Thyroid gland (tissue), 4 donors: ENCODE measurements around the gene ANKDD1B. TPM values are rescaled to one million over a fixed set of nuclear protein-coding genes. Genes with fewer than 3 reads are reported as not detected.
"Not testable (repeated sequence)": the region's sequence is repeated elsewhere in the genome, so short reads cannot be mapped to it uniquely, and the experiment has no call there.

Experiments
- DNase-seq, 2 donors: peaks; one replicate each; pipeline ENCODE4 v3.0.0-alpha.2; 2019
- H3K27ac ChIP-seq, 3 donors: fragments of 200-600 bp; sonication (generic); 1 replicate in 2 of 3; 2 replicates in 1 of 3; pipeline ENCODE4 v1.5.1; 2016 to 2019; ENCODE audit warnings: mild to moderate bottlenecking in 1 of 3, moderate library complexity in 1 of 3
- H3K27me3 ChIP-seq: fragments of 200-600 bp; sonication (generic); one replicate; pipeline ENCODE4 v1.5.1; 2019
- H3K36me3 ChIP-seq, 2 donors: fragments of 200-600 bp; sonication (generic); one replicate each; pipeline ENCODE4 v1.5.1; 2016 to 2019
- H3K4me1 ChIP-seq, 2 donors: fragments of 200-600 bp; sonication (generic); one replicate each; pipeline ENCODE4 v1.5.1; 2017 to 2019
- H3K4me3 ChIP-seq, 3 donors: fragments of 200-600 bp; sonication (generic); replicated peaks in 1 of 3; 1 replicate in 2 of 3; 2 replicates in 1 of 3; pipeline ENCODE4 v1.5.1; 2016; ENCODE audit warnings: mild to moderate bottlenecking in 1 of 3
- H3K9me3 ChIP-seq: fragments of 200-600 bp; sonication (generic); one replicate; pipeline ENCODE4 v1.5.1; 2017
- CTCF ChIP-seq, 6 experiments: fragments of 200-600 bp in 3 of 6; fragments of 450-650 bp in 3 of 6; sonication (generic) in 3 of 6; IDR thresholded peaks; one replicate each; pipeline ENCODE4 v1.5.1; 2016 to 2019; ENCODE audit warnings: antibody characterized with exemption in 6 of 6, mild to moderate bottlenecking in 2 of 6, inconsistent platforms in 1 of 6, moderate library complexity in 1 of 6
- POLR2A ChIP-seq, 2 donors: fragments of 450-650 bp; IDR thresholded peaks; one replicate each; pipeline ENCODE4 v1.6.1; 2017; ENCODE audit warnings: antibody characterized with exemption in 2 of 2, mild to moderate bottlenecking in 2 of 2, moderate library complexity in 1 of 2
- WGBS, 2 donors: methylation state at CpG; one replicate each; pipeline ENCODE4 v1.1.5; 2017; 5-methylcytosine and 5-hydroxymethylcytosine counted together
- intact Hi-C: fragments of 100-400 bp; cut with DNase I; formaldehyde crosslinking; loops from one replicate; pipeline ENCODE4 v1.15.1; 2023
- total RNA-seq, 4 donors: library from RNA; depleted of rRNA; stranded (reverse); fragments of >200 nt; gene quantifications; one replicate each; pipeline ENCODE4 v1.2.3, GENCODE V29; 2016

Gene ANKDD1B
- total RNA-seq, 4 donors from 2014 or later: 1.1 to 1.7 TPM; not detected in 2

DNA sequence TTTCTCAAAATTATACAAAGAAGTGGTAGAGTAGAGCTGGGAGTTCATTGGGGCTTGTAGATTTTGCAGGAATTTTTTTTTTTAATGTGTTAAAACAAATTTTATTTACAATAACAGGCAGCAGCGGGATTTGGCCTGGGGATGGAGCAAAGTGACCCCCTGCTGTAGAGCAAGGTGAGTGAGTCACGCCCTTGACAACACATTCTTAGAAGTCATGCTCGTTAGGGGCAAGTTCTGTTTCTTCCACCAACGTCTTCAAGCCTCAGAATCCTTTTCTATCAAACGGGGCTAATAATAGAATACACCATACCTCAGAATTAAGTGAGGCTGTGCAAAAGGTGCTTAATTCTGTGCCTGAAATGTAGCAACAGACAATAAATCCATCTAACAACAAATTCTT, 1.1 kb upstream of the ANKDD1B start:
- H3K36me3 ChIP-seq: no peaks in the 10 kb centered on the region
- H3K27me3 ChIP-seq: no peaks in the 10 kb centered on the region
- no peak overlapping the region for H3K4me3 ChIP-seq
- 92% methylated on average over 5 of the region's 5 CpGs for WGBS, 2 donors
- peaks cover 9 to 22% of the 10 kb centered on the region in 2 donors for H3K4me1 ChIP-seq
- H3K9me3 ChIP-seq: no peaks in the 10 kb centered on the region
- TF ChIP-seq CTCF (IDR thresholded peaks at IDR 0.05) (no peak), POLR2A (IDR thresholded peaks at IDR 0.05) (no peak)
- intact Hi-C loops: no loop called here
- DNase-seq: no peak
- H3K27ac ChIP-seq: no peak overlapping the region

GRCh38 chr5:75610859-75611310, 368 bp upstream of the ANKDD1B start:
- not testable (repeated sequence) for H3K27me3 ChIP-seq
- WGBS, 2 donors: 27 to 28% methylated on average over 11 of the region's 11 CpGs
- peak overlapping the region in 1 of 3 donors; percentile 67 for H3K27ac ChIP-seq

DNA sequence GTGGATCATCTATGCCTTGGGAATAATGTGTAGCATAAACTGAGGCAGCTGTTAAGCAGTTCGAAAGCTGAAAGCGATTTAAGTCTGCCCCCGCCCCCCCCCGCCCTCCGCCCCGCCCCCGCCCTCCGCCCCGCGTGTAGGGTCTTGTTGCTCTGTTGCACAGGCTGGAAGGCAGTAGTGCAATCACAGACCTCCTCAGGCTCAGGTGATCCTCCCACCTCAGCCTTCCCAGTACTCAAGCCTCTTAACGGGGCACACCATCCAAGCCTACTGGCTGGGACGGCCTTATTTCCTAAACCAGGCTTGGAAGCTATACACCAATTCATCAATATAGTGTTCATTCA, 945 bp downstream of the ANKDD1B start:
- no peak for DNase-seq
- no peaks in the 10 kb centered on the region for H3K36me3 ChIP-seq
- WGBS, 2 donors: 12 to 26% methylated on average over 11 to 12 of the region's 12 CpGs
- intact Hi-C loops: no loop called here
- peak overlapping the region in 2 of 3 donors; percentile 34 to 52 for H3K4me3 ChIP-seq
- no peaks in the 10 kb centered on the region for H3K9me3 ChIP-seq
- no peak for TF ChIP-seq CTCF (IDR thresholded peaks at IDR 0.05)
- TF ChIP-seq POLR2A (IDR thresholded peaks at IDR 0.05): no peak
- peak overlapping the region in 1 of 3 donors; percentile 58 for H3K27ac ChIP-seq
- H3K4me1 ChIP-seq: peaks cover 9 to 19% of the 10 kb centered on the region in 2 donors
- no peaks in the 10 kb centered on the region for H3K27me3 ChIP-seq

More at GRCh38 chr5:75610859-75611310, 368 bp upstream of the ANKDD1B start:
- intact Hi-C loops, H3K9me3 ChIP-seq, H3K36me3 ChIP-seq: not testable (repeated sequence)
- DNase-seq: peak; percentile 25 to 30
- H3K4me1 ChIP-seq: peaks cover 9 to 22% of the 10 kb centered on the region in 2 donors
- peak overlapping the region in 1 of 3 donors; percentile 52 for H3K4me3 ChIP-seq

GRCh38 chr5:75612901-75613300, 1.6 kb downstream of the ANKDD1B start:
- H3K27ac ChIP-seq: no peak overlapping the region
- TF ChIP-seq CTCF (IDR thresholded peaks at IDR 0.05) (no peak), POLR2A (IDR thresholded peaks at IDR 0.05) (no peak)
- intact Hi-C loops: no loop called here
- no peaks in the 10 kb centered on the region for H3K27me3 ChIP-seq
- WGBS, 2 donors: 94 to 97% methylated on average over 3 of the region's 3 CpGs
- H3K36me3 ChIP-seq: no peaks in the 10 kb centered on the region
- DNase-seq: no peak
- no peaks in the 10 kb centered on the region for H3K9me3 ChIP-seq
- no peak overlapping the region for H3K4me3 ChIP-seq
- peaks cover 9 to 19% of the 10 kb centered on the region in 2 donors for H3K4me1 ChIP-seq

DNA sequence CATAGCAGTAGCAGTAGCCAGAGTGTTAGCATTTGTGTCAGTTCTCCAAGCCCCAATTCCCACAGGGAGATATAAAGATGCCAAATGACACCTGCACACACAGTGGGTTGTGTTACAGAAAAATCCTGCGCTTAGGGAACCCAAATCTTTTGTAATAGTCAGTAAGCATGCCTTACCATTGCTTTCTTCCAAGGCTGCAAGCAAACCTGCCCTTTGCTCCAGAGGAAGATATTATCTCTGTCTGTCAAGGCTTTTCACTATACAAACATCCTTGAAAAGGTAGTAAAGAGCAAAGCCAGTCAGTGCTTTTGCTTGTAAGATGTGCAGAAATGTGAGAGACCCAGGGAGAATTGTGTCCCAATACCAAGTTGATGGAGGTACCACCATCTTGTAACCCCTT, 2.9 kb downstream of the ANKDD1B start:
- TF ChIP-seq POLR2A (IDR thresholded peaks at IDR 0.05) (no peak), CTCF (IDR thresholded peaks at IDR 0.05) (no peak)
- Histone ChIP-seq H3K4me3 (no peak overlapping the region), H3K9me3 (no peaks in the 10 kb centered on the region), H3K4me1 (peaks cover 9 to 19% of the 10 kb centered on the region in 2 donors), H3K27me3 (no peaks in the 10 kb centered on the region), H3K36me3 (no peaks in the 10 kb centered on the region), H3K27ac (no peak overlapping the region)
- intact Hi-C loops: no loop called here
- WGBS, 2 donors: 91 to 100% methylated on average over 1 of the region's 1 CpG
- DNase-seq: no peak
